B cell (primary cell): ENCODE data around the gene TNIP1. TPM values are rescaled to one million over a fixed set of nuclear protein-coding genes. Genes with fewer than 3 reads are reported as not detected.
A peak's percentile ranks its signal among the peaks of the same experiment; 100 is the strongest.

Experiments
- ATAC-seq: fragments of 200-7000 bp; cut with Tn5 transposase; one replicate; pipeline ENCODE4 v1.10.0; 2021; ENCODE audit warnings: low read depth, mild to moderate bottlenecking, moderate number of reproducible peaks, moderate library complexity
- CTCF ChIA-PET: fragments of 350-600 bp; sonication (Branson Sonifier 250); formaldehyde crosslinking; loops from one replicate; lab custom pipeline; 2021; ENCODE audit warnings: antibody characterized with exemption, inconsistent platforms; lab: Charles Lee
- POLR2A ChIA-PET: fragments of 350-600 bp; sonication (Branson Sonifier 250); formaldehyde crosslinking; loops from one replicate; lab custom pipeline; 2021; ENCODE audit warnings: antibody characterized with exemption; lab: Charles Lee
- DNase-seq: peaks from one replicate; pipeline ENCODE4 v3.0.0; 2013
- H2AFZ ChIP-seq: 2 replicates; pipeline ENCODE4 v1.6.1; 2012; ENCODE audit warnings: mild to moderate bottlenecking, low read depth, low read length; ENCODE audit not compliant: insufficient read depth, poor library complexity, severe bottlenecking
- H3K27ac ChIP-seq, 2 donors: 1 replicate in 1 of 2; 2 replicates in 1 of 2; pipeline ENCODE4 v1.5.1; 2012 to 2013; ENCODE audit warnings: low read length in 2 of 2, mild to moderate bottlenecking in 2 of 2, moderate library complexity in 1 of 2
- H3K27me3 ChIP-seq, 4 experiments: fragments of 200-600 bp in 1 of 4; sonication (generic) in 1 of 4; replicated peaks in 1 of 4; 1 replicate in 2 of 4; 2 replicates in 2 of 4; pipeline versions ENCODE4 v1.6.1 to v1.7.0; 2013 to 2016; ENCODE audit warnings: low read length in 3 of 4, mild to moderate bottlenecking in 2 of 4, mixed read lengths in 1 of 4, moderate library complexity in 1 of 4; ENCODE audit not compliant: insufficient read depth in 4 of 4, control insufficient read depth in 3 of 4; ENCODE audit errors: control extremely low read depth in 1 of 4
- H3K36me3 ChIP-seq, 2 experiments: replicated peaks in 1 of 2; 1 replicate in 1 of 2; 2 replicates in 1 of 2; pipeline versions ENCODE4 v1.6.1 to v1.7.1; 2013; ENCODE audit warnings: low read length in 1 of 2; ENCODE audit not compliant: insufficient read depth in 2 of 2, control insufficient read depth in 1 of 2; ENCODE audit errors: control extremely low read depth in 1 of 2, extremely low read depth in 1 of 2
- H3K4me1 ChIP-seq, 2 donors: fragments of 200-600 bp in 1 of 2; sonication (generic) in 1 of 2; 1 replicate in 1 of 2; 2 replicates in 1 of 2; pipeline versions ENCODE4 v1.5.1 to v1.6.1; 2013 to 2017; ENCODE audit warnings: low read length in 2 of 2; ENCODE audit not compliant: control insufficient read depth in 2 of 2, insufficient read depth in 2 of 2
- H3K4me2 ChIP-seq: replicated peaks from 2 replicates; pipeline ENCODE3; 2012; ENCODE audit warnings: mild to moderate bottlenecking, low read depth, low read length; ENCODE audit not compliant: poor library complexity, severe bottlenecking
- H3K4me3 ChIP-seq, 5 experiments: fragments of 200-600 bp in 1 of 5; sonication (generic) in 1 of 5; 1 replicate in 3 of 5; 2 replicates in 2 of 5; pipeline versions ENCODE4 v1.5.1 to v1.7.0; 2011 to 2016; ENCODE audit warnings: low read length in 4 of 5, mild to moderate bottlenecking in 4 of 5, low read depth in 2 of 5, control low read depth in 1 of 5, moderate library complexity in 1 of 5; ENCODE audit not compliant: insufficient read depth in 1 of 5; ENCODE audit errors: control extremely low read depth in 1 of 5, extremely low read depth in 1 of 5
- H3K79me2 ChIP-seq: fragments of 200-600 bp; sonication (generic); one replicate; pipeline ENCODE4 v1.6.0; 2016; ENCODE audit warnings: low read length; ENCODE audit not compliant: control insufficient read depth, insufficient read depth
- H3K9ac ChIP-seq: fragments of 200-600 bp; sonication (generic); 2 replicates; pipeline ENCODE4 v1.6.1; 2017; ENCODE audit warnings: mild to moderate bottlenecking, low read length, moderate library complexity
- H3K9me3 ChIP-seq, 3 donors: one replicate each; pipeline versions ENCODE4 v1.6.1 to v1.7.1; 2013; ENCODE audit warnings: low read length in 2 of 3; ENCODE audit not compliant: control insufficient read depth in 2 of 3, insufficient read depth in 1 of 3; ENCODE audit errors: control extremely low read depth in 1 of 3
- H4K20me1 ChIP-seq: 2 replicates; pipeline ENCODE4 v1.6.0; 2012; ENCODE audit warnings: mild to moderate bottlenecking, low read length; ENCODE audit not compliant: insufficient read depth, control insufficient read depth, poor library complexity, severe bottlenecking
- H3K27ac Mint-ChIP-seq: one replicate; pipeline ENCODE4 v1.8.0; 2021; ENCODE audit warnings: mixed read lengths
- H3K27me3 Mint-ChIP-seq: one replicate; pipeline ENCODE4 v1.8.0; 2021; ENCODE audit warnings: mixed read lengths
- H3K4me1 Mint-ChIP-seq: one replicate; pipeline ENCODE4 v1.8.0; 2021; ENCODE audit warnings: mixed read lengths
- H3K4me3 Mint-ChIP-seq: one replicate; pipeline ENCODE4 v1.8.0; 2021; ENCODE audit warnings: mixed read lengths
- H3K9me3 Mint-ChIP-seq: one replicate; pipeline ENCODE4 v1.8.0; 2022; ENCODE audit warnings: mixed read lengths; ENCODE audit not compliant: insufficient read depth
- CTCF ChIP-seq: fragments of 200-600 bp; IDR thresholded peaks from one replicate; pipeline ENCODE4 v1.8.0; 2022; ENCODE audit warnings: antibody characterized with exemption, mild to moderate bottlenecking
- EZH2 ChIP-seq: IDR thresholded peaks from 2 replicates; pipeline ENCODE4 v1.6.1; 2012; ENCODE audit warnings: borderline replicate concordance, low read depth, mild to moderate bottlenecking, moderate library complexity, low read length; ENCODE audit not compliant: insufficient read depth, poor library complexity, severe bottlenecking
- WGBS: methylation state at CpG from one replicate; pipeline ENCODE4 v1.1.5; 2013; ENCODE audit warnings: missing lambda C conversion rate; ENCODE audit not compliant: insufficient coverage; 5-methylcytosine and 5-hydroxymethylcytosine counted together
- intact Hi-C: fragments of 100-400 bp; cut with micrococcal nuclease; formaldehyde crosslinking; loops from one replicate; pipeline ENCODE4 v1.10.0; 2022
- polyA plus RNA-seq: library from polyadenylated mRNA; depleted of rRNA; stranded (reverse); fragments of >200 nt; gene quantifications from 2 replicates; pipeline ENCODE4 v1.2.3, GENCODE V29; 2012
- total RNA-seq, 2 donors: library from RNA; stranded (reverse); fragments of 120-200 nt in 1 of 2; gene quantifications; 1 replicate in 1 of 2; 2 replicates in 1 of 2; pipeline versions ENCODE4 v1.2.3 to v1.2.4, GENCODE V29; 2013 to 2022

The TNIP1 gene
- total and polyA plus RNA-seq, 2 donors (not counting 1 experiment from before 2014, with no cell fraction given), result 108 to 294 TPM

GRCh38 chr5:151079838-151080612 is 809 bp downstream of the TNIP1 start:
- peaks cover 56% of the 10 kb centered on the region for H4K20me1 ChIP-seq
- CTCF ChIA-PET, result interaction anchor here (1.1 to 8.0 kb wide), 7 partner anchors 9 to 85 kb away, joined by 4 to 85 read pairs (median 20); no protein-coding TSS in a partner anchor
- peaks cover 98% of the 10 kb centered on the region for H3K79me2 ChIP-seq

More at GRCh38 chr5:151079838-151080612, 809 bp downstream of the TNIP1 start:
- H3K36me3 ChIP-seq, result peaks cover 4 to 24% of the 10 kb centered on the region in 2 experiments
- H3K4me3 Mint-ChIP-seq, result peak overlapping the region; percentile 87
- POLR2A ChIA-PET, result interaction anchor here (0.6 to 2.4 kb wide), 7 partner anchors 10 to 132 kb away, joined by 3 to 13 read pairs (median 5); no protein-coding TSS in a partner anchor
- intact Hi-C loops, result loop anchor here (2.0 to 10.0 kb wide), 4 partner anchors 15 to 665 kb away; partner anchors contain the start of genes CCDC69, CD74 and GM2A
- no peaks in the 10 kb centered on the region for H3K27me3 Mint-ChIP-seq
- no peaks in the 10 kb centered on the region for H3K9me3 ChIP-seq
- H3K9ac ChIP-seq, result peak overlapping the region; percentile 94
- ATAC-seq (no peak), DNase-seq (peak; percentile 25)
- H3K9me3 Mint-ChIP-seq, result no peaks in the 10 kb centered on the region
- peaks cover 77 to 80% of the 10 kb centered on the region in 2 donors for H3K4me1 ChIP-seq
- WGBS, result 8% methylated on average over 14 of the region's 21 CpGs
- peaks cover 82% of the 10 kb centered on the region for H3K4me1 Mint-ChIP-seq
- peak overlapping the region; percentile 71 to 96 (median 85) for H3K4me3 ChIP-seq
- H3K27me3 ChIP-seq, result no peaks in the 10 kb centered on the region
- H3K4me2 ChIP-seq, result peak overlapping the region; percentile 87
- H3K27ac ChIP-seq, result peak overlapping the region; percentile 86 to 100
- peak overlapping the region; percentile 88 for H3K27ac Mint-ChIP-seq
- peak overlapping the region; percentile 79 for H2AFZ ChIP-seq
- TF ChIP-seq CTCF, result no peak
- no peak for TF ChIP-seq EZH2
